ENCODE data around the gene SSBP2.

The SSBP2 gene

DNA sequence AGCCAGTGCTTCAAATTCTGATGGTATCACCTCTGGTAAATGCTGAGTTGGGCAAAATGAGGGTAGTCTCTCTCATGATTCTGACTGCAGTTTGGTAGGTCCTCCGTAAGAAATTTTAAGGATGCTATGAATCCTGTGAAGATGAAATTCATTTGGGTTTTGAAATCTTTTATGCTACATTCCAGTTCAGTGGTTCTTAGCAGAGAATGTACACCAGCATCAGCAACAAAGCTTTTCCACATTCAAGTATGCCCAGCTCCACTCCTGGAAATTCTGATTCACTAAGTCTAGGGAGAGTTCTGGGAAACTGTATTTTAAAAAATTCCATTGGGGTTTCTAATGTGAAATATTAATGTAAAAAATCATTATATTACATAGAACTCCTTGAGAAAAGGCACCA is 323.3 kb downstream of the SSBP2 start:
- H3K36me3 ChIP-seq (ENCODE audit: control insufficient read depth, insufficient read depth, low read length, severe bottlenecking) = peaks cover 5% of the 10 kb centered on the region
- DNase-seq (ENCODE audit: low read depth) = peak; percentile 52

DNA sequence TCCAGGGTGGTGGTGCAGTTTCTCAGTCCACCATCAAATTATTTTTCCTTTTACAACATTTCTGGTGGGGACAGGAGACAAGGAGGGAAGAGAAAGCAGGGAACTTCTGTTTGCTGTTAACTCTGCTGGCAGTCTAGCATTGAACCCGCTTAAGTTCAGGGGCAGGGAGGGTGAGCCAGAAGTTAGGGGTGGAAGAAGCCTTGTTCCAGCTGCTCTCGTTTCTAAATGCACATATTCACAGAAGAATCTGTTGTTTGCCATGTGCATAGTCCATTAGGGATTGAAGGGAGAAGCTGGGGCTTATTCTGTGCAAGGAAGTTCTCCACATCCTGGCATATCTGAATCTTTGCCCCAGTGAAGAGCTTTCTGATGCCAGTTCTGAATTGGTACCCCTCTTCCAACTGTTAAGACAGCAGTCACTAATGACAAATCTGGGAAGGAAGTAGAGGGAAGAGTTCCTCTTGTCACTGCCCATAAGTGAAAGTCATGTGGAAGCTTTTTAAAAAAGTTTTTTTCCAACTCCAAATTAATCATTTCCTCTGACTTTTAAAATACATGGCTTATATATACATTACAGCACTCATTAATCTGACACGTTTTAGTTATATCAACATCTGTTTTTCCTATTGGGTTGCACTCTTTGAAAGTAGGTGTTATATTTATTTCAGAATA is 324.4 kb downstream of the SSBP2 start:
- peaks cover 64% of the 10 kb centered on the region for H3K4me1 ChIP-seq (ENCODE audit: control insufficient read depth, insufficient read depth, low read length)
- H3K9ac ChIP-seq (ENCODE audit: low read length) = peak overlapping the region; percentile 20
- no peak overlapping the region for H3K4me3 ChIP-seq (ENCODE audit: low read length)
- no peaks in the 10 kb centered on the region for H3K9me3 ChIP-seq (ENCODE audit: control insufficient read depth, low read length)
- DNase-seq (ENCODE audit: low read depth) = peak; percentile 18
- peaks cover 3% of the 10 kb centered on the region for H3K36me3 ChIP-seq (ENCODE audit: control insufficient read depth, insufficient read depth, low read length, severe bottlenecking)
- no peaks in the 10 kb centered on the region for H3K27me3 ChIP-seq (replicated peaks; ENCODE audit: control insufficient read depth, insufficient read depth, low read length)

More for the DNA sequence above, 323.3 kb downstream of the SSBP2 start:
- Histone ChIP-seq H3K27me3 (replicated peaks; ENCODE audit: control insufficient read depth, insufficient read depth, low read length) (no peaks in the 10 kb centered on the region), H3K4me1 (ENCODE audit: control insufficient read depth, insufficient read depth, low read length) (peaks cover 57% of the 10 kb centered on the region), H3K4me3 (ENCODE audit: low read length) (no peak overlapping the region), H3K9me3 (ENCODE audit: control insufficient read depth, low read length) (no peaks in the 10 kb centered on the region), H3K9ac (ENCODE audit: low read length) (no peak overlapping the region)

DNA sequence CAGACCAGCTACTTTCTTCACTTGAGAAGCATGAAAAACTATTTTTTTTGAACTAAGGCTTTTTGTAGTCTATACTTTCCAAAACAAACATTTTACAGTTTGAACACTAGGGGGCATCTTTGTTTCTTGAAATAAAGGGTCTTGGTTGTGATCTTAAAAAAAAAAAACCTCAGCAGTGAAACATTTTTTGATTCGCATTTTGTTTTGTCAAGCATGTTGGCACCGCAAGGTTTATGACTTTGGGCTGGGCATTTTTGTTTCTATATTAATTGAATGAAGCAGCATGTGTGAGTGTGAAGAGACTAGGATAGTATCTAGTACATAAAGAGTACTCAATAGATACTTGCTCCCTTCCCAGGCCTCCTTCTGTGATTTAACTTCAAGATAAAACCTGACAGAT is 325.3 kb downstream of the SSBP2 start:
- peaks cover 67% of the 10 kb centered on the region for H3K4me1 ChIP-seq (ENCODE audit: control insufficient read depth, insufficient read depth, low read length)
- H3K9ac ChIP-seq (ENCODE audit: low read length) = peak overlapping the region; percentile 57
- peaks cover 5% of the 10 kb centered on the region for H3K36me3 ChIP-seq (ENCODE audit: control insufficient read depth, insufficient read depth, low read length, severe bottlenecking)
- peak; percentile 90 for DNase-seq (ENCODE audit: low read depth)
- H3K4me3 ChIP-seq (ENCODE audit: low read length) = no peak overlapping the region
- no peaks in the 10 kb centered on the region for H3K9me3 ChIP-seq (ENCODE audit: control insufficient read depth, low read length)
- no peaks in the 10 kb centered on the region for H3K27me3 ChIP-seq (replicated peaks; ENCODE audit: control insufficient read depth, insufficient read depth, low read length)

DNA sequence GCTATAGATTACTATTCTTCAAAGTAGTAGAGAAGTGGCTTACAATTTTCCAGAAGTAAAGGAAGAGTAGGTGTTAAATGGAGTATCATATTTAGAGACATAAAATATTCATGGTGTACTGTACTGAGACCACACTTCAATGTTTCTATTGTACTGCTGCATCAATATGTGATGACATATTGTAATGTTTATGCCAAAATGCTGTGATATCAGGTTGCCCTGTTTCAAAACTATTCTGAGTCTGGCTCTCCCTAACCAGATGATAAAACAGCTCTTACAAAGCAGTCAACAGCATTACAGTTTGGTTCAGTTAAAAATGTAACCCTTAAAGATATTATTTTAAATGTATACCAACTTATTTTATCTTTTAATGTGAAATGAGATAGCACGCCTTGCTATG is 326.2 kb downstream of the SSBP2 start:
- no peaks in the 10 kb centered on the region for H3K27me3 ChIP-seq (replicated peaks; ENCODE audit: control insufficient read depth, insufficient read depth, low read length)
- peak; percentile 83 for DNase-seq (ENCODE audit: low read depth)
- H3K36me3 ChIP-seq (ENCODE audit: control insufficient read depth, insufficient read depth, low read length, severe bottlenecking) = peaks cover 6% of the 10 kb centered on the region
- no peak overlapping the region for H3K4me3 ChIP-seq (ENCODE audit: low read length)
- no peaks in the 10 kb centered on the region for H3K9me3 ChIP-seq (ENCODE audit: control insufficient read depth, low read length)
- H3K4me1 ChIP-seq (ENCODE audit: control insufficient read depth, insufficient read depth, low read length) = peaks cover 76% of the 10 kb centered on the region
- H3K9ac ChIP-seq (ENCODE audit: low read length) = peak overlapping the region; percentile 57

DNA sequence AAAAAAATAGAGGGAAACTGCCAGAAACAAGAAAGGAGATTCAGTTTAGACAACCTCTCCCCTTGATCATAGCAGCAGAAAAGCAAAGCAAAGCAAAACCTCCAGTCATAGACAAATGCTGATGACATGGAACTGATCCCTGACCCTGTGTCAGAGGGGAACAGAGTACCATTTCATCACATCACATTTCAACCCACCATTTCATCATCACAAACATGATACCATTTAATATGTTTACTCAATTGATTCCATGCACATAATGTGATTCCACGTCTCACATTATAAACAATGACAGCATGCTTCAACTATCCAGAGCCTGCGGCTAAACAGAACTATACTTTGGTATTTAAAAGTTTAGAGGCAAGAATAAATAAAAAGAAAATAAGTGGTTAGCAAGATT is 328.2 kb downstream of the SSBP2 start:
- H3K4me3 ChIP-seq (ENCODE audit: low read length) = no peak overlapping the region
- H3K9ac ChIP-seq (ENCODE audit: low read length) = peak overlapping the region; percentile 43
- no peaks in the 10 kb centered on the region for H3K9me3 ChIP-seq (ENCODE audit: control insufficient read depth, low read length)
- peaks cover 60% of the 10 kb centered on the region for H3K4me1 ChIP-seq (ENCODE audit: control insufficient read depth, insufficient read depth, low read length)
- peak; percentile 96 for DNase-seq (ENCODE audit: low read depth)
- peaks cover 19% of the 10 kb centered on the region for H3K36me3 ChIP-seq (ENCODE audit: control insufficient read depth, insufficient read depth, low read length, severe bottlenecking)
- no peaks in the 10 kb centered on the region for H3K27me3 ChIP-seq (replicated peaks; ENCODE audit: control insufficient read depth, insufficient read depth, low read length)

DNA sequence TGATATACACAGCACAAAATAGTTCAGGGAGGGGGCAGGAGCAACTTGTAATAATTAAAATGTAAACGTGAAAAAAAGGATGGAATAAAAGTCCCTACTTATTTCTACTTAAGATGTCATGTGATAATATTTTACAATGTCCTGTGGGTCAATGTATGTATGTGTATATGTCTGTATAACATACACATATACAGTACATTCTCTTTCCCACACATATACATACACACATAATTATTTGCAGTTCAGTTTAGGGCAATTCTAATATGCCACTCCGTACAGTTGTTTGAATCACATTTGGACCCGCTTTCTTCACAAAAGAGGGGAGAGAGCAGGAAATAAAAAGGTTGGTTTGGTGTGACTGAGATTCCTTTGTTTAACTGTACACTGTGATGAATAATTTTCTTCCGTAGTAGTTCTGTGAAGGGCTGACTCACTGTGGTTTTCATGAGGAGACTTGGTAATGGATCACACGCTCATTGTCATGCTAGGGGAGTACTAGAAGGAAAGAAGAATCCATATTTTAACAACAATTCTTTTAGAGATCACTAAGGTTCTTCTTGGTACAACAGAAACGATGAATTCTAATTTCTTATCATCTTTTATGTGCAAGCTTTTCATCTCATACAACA is 330.7 kb downstream of the SSBP2 start:
- H3K4me3 ChIP-seq (ENCODE audit: low read length) = no peak overlapping the region
- H3K9ac ChIP-seq (ENCODE audit: low read length) = no peak overlapping the region
- DNase-seq (ENCODE audit: low read depth) = peak; percentile 89
- peaks cover 19% of the 10 kb centered on the region for H3K36me3 ChIP-seq (ENCODE audit: control insufficient read depth, insufficient read depth, low read length, severe bottlenecking)
- H3K4me1 ChIP-seq (ENCODE audit: control insufficient read depth, insufficient read depth, low read length) = peaks cover 34% of the 10 kb centered on the region
- H3K27me3 ChIP-seq (replicated peaks; ENCODE audit: control insufficient read depth, insufficient read depth, low read length) = no peaks in the 10 kb centered on the region
- no peaks in the 10 kb centered on the region for H3K9me3 ChIP-seq (ENCODE audit: control insufficient read depth, low read length)

DNA sequence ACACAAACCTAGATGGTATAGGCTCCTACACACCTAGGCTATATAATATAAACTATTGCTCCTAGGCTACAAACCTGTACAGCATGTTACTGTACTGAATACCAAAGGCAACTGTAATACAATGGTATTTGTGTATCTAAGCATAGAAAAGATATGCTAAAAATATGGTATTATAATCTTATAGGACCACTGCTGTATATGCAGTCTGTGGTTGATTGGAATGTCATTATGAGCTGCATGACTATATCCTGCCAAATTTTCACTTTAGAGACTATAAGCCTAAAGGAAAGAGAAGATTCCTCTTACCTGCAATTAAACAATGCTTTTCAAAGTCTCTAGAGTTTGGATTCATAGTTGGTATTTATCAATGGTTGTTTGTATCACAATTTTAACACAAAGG is 332.3 kb downstream of the SSBP2 start:
- H3K4me3 ChIP-seq (ENCODE audit: low read length) = no peak overlapping the region
- peaks cover 19% of the 10 kb centered on the region for H3K36me3 ChIP-seq (ENCODE audit: control insufficient read depth, insufficient read depth, low read length, severe bottlenecking)
- peaks cover 27% of the 10 kb centered on the region for H3K4me1 ChIP-seq (ENCODE audit: control insufficient read depth, insufficient read depth, low read length)
- H3K27me3 ChIP-seq (replicated peaks; ENCODE audit: control insufficient read depth, insufficient read depth, low read length) = no peaks in the 10 kb centered on the region
- H3K9ac ChIP-seq (ENCODE audit: low read length) = no peak overlapping the region
- no peaks in the 10 kb centered on the region for H3K9me3 ChIP-seq (ENCODE audit: control insufficient read depth, low read length)
- no peak for DNase-seq (ENCODE audit: low read depth)

DNA sequence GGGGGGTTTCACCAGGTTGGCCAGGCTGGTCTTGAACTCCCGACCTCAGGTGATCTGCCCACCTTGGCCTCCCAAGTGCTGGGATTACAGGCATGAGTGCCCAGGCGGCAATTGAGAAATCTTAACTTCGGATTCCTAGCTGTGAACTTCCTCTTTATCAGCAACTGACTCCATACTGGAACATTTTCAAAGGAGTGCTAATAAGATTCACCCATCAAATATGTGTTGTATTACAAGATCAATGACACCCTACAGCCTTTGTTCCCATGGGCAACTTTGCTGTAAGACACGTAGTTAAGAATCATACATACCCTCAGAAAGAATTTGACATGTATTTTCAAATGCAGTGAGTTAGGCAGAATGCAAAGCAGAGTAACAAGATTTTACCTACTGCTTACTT is 333.8 kb downstream of the SSBP2 start:
- no peak overlapping the region for H3K9ac ChIP-seq (ENCODE audit: low read length)
- H3K4me3 ChIP-seq (ENCODE audit: low read length) = no peak overlapping the region
- H3K36me3 ChIP-seq (ENCODE audit: control insufficient read depth, insufficient read depth, low read length, severe bottlenecking) = peaks cover 19% of the 10 kb centered on the region
- H3K27me3 ChIP-seq (replicated peaks; ENCODE audit: control insufficient read depth, insufficient read depth, low read length) = no peaks in the 10 kb centered on the region
- no peaks in the 10 kb centered on the region for H3K9me3 ChIP-seq (ENCODE audit: control insufficient read depth, low read length)
- DNase-seq (ENCODE audit: low read depth) = no peak
- peaks cover 14% of the 10 kb centered on the region for H3K4me1 ChIP-seq (ENCODE audit: control insufficient read depth, insufficient read depth, low read length)

DNA sequence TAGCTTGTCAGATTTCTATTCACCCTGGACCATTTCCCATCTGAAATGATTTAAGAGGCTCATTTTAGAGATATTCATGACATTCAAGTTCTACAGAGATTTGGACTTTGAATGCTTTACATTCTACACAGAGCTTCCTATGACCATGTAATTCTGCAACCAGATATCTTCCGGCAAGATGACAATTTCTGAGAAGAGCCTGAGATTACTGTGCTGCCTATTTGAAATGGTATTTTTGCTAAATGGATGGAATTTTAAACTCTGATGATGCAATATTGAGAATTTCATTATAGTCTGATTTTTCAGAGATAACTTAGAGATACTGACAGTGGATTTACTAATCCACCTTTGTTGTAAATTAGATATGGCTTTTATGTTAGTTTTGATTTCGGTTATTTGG is 341.0 kb downstream of the SSBP2 start:
- Histone ChIP-seq H3K9ac (ENCODE audit: low read length) (peak overlapping the region; percentile 4), H3K36me3 (ENCODE audit: control insufficient read depth, insufficient read depth, low read length, severe bottlenecking) (no peaks in the 10 kb centered on the region), H3K4me1 (ENCODE audit: control insufficient read depth, insufficient read depth, low read length) (peaks cover 36% of the 10 kb centered on the region), H3K27me3 (replicated peaks; ENCODE audit: control insufficient read depth, insufficient read depth, low read length) (no peaks in the 10 kb centered on the region), H3K4me3 (ENCODE audit: low read length) (no peak overlapping the region), H3K9me3 (ENCODE audit: control insufficient read depth, low read length) (no peaks in the 10 kb centered on the region)
- DNase-seq (ENCODE audit: low read depth) = peak; percentile 80

DNA sequence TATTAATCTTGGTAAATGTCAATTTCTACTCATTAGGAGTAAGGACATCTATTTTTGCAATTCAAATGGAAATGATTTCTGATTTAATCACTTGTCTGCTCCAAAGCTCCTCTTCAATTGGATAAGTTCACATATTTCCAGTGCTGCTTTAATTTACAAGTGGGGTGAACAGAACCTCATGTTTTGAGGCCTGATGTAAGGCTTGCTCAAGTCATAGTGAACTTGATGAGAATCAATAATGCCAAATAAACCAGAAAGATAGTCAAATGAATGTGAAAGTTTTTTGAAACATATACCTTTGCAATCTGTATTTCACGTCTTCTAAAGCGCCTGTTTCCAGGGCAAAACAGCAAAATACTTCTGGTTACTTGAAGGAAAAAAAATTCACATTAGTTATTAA is 341.5 kb downstream of the SSBP2 start:
- Histone ChIP-seq H3K4me1 (ENCODE audit: control insufficient read depth, insufficient read depth, low read length) (peaks cover 36% of the 10 kb centered on the region), H3K9ac (ENCODE audit: low read length) (peak overlapping the region; percentile 25), H3K36me3 (ENCODE audit: control insufficient read depth, insufficient read depth, low read length, severe bottlenecking) (no peaks in the 10 kb centered on the region), H3K9me3 (ENCODE audit: control insufficient read depth, low read length) (no peaks in the 10 kb centered on the region), H3K27me3 (replicated peaks; ENCODE audit: control insufficient read depth, insufficient read depth, low read length) (no peaks in the 10 kb centered on the region), H3K4me3 (ENCODE audit: low read length) (no peak overlapping the region)
- no peak for DNase-seq (ENCODE audit: low read depth)

DNA sequence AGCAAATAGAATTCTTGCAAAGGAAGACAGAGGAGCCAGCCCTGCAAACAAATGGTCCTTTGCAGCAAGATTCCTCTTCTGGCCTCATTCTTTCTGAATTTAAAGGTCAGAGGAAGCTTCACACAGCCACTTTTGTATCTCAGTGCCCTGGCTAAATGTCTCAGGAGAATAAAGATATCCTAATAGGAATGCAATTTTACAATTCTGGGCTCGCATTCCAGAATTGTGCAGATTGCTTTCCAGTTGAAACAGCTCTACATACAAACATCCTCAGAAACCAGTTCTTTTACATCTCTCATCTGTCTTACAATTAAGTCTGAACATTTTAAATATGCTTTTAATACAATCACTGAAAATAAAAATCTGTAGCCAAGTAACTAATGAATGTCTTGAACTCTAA is 342.4 kb downstream of the SSBP2 start:
- peaks cover 36% of the 10 kb centered on the region for H3K4me1 ChIP-seq (ENCODE audit: control insufficient read depth, insufficient read depth, low read length)
- H3K9ac ChIP-seq (ENCODE audit: low read length) = peak overlapping the region; percentile 25
- H3K27me3 ChIP-seq (replicated peaks; ENCODE audit: control insufficient read depth, insufficient read depth, low read length) = no peaks in the 10 kb centered on the region
- H3K4me3 ChIP-seq (ENCODE audit: low read length) = peak overlapping the region; percentile 46
- peak; percentile 34 for DNase-seq (ENCODE audit: low read depth)
- no peaks in the 10 kb centered on the region for H3K9me3 ChIP-seq (ENCODE audit: control insufficient read depth, low read length)
- no peaks in the 10 kb centered on the region for H3K36me3 ChIP-seq (ENCODE audit: control insufficient read depth, insufficient read depth, low read length, severe bottlenecking)

Data from adipocyte (in vitro differentiated cells).